Neural cell (in vitro differentiated cells): ENCODE results near the gene WASHC4. TPM values are rescaled to one million over a fixed set of nuclear protein-coding genes. Genes with fewer than 3 reads are reported as not detected.

Experiments
- H2AFZ ChIP-seq: fragments of 200-600, 300-800 bp; sonication (generic), shearing (Covaris generic); 2 replicates; pipeline ENCODE4 v1.6.0; 2014; ENCODE audit warnings: low read depth, mild to moderate bottlenecking, antibody characterized with exemption, low read length, moderate library complexity
- H3F3A ChIP-seq: fragments of 200-600 bp; shearing (Covaris generic); 2 replicates; pipeline ENCODE4 v1.6.1; 2016; ENCODE audit warnings: mild to moderate bottlenecking, moderate library complexity, mixed read lengths, antibody characterized with exemption, low read length; ENCODE audit not compliant: insufficient read depth, poor library complexity, severe bottlenecking
- H3K27ac ChIP-seq: fragments of 200-600, 300-800 bp; sonication (generic), shearing (Covaris generic); 2 replicates; pipeline ENCODE4 v1.5.1; 2014; ENCODE audit warnings: mild to moderate bottlenecking, low read length, moderate library complexity
- H3K27me3 ChIP-seq: fragments of 300-800, 200-600 bp; sonication (generic), shearing (Covaris generic); 2 replicates; pipeline ENCODE4 v1.6.0; 2014; ENCODE audit warnings: mild to moderate bottlenecking, low read depth, low read length, moderate library complexity; ENCODE audit not compliant: insufficient read depth
- H3K36me3 ChIP-seq: fragments of 300-800, 200-600 bp; sonication (generic), shearing (Covaris generic); 2 replicates; pipeline ENCODE4 v1.5.1; 2014; ENCODE audit warnings: mild to moderate bottlenecking, antibody characterized with exemption, low read length, moderate library complexity; ENCODE audit not compliant: insufficient read depth
- H3K4me2 ChIP-seq: fragments of 300-800, 200-600 bp; sonication (generic), shearing (Covaris generic); 2 replicates; pipeline ENCODE4 v1.6.0; 2014; ENCODE audit warnings: mild to moderate bottlenecking, low read length
- H3K4me3 ChIP-seq: fragments of 300-800, 200-600 bp; sonication (generic), shearing (Covaris generic); 2 replicates; pipeline ENCODE4 v1.5.1; 2014; ENCODE audit warnings: mild to moderate bottlenecking, low read length, moderate library complexity
- H3K79me2 ChIP-seq: fragments of 200-600 bp; shearing (Covaris generic); replicated peaks from 2 replicates; pipeline ENCODE4 v1.6.0; 2014; ENCODE audit warnings: mild to moderate bottlenecking, low read length, moderate library complexity; ENCODE audit not compliant: insufficient read depth
- H3K9ac ChIP-seq: fragments of 300-800, 200-600 bp; sonication (generic), shearing (Covaris generic); 2 replicates; pipeline ENCODE4 v1.6.1; 2016; ENCODE audit warnings: mild to moderate bottlenecking, low read length, mixed read lengths
- H3K9me2 ChIP-seq: fragments of 200-600 bp; shearing (Covaris generic); 2 replicates; pipeline ENCODE4 v1.6.1; 2016; ENCODE audit warnings: mild to moderate bottlenecking, low read length, mixed read lengths; ENCODE audit not compliant: insufficient read depth
- H3K9me3 ChIP-seq: fragments of 200-600, 300-800 bp; sonication (generic), shearing (Covaris generic); 2 replicates; pipeline ENCODE4 v1.6.1; 2016; ENCODE audit warnings: mild to moderate bottlenecking, mixed run types, low read length, moderate library complexity, mixed read lengths
- H4K20me1 ChIP-seq: fragments of 200-600 bp; shearing (Covaris generic); 2 replicates; pipeline ENCODE4 v1.6.1; 2016; ENCODE audit warnings: mild to moderate bottlenecking, mixed run types; ENCODE audit not compliant: insufficient read depth
- EP300 ChIP-seq: fragments of 450-650 bp; conservative IDR thresholded peaks from 2 replicates; pipeline ENCODE4 v1.6.1; 2014; ENCODE audit warnings: antibody characterized with exemption, mild to moderate bottlenecking, moderate library complexity; ENCODE audit not compliant: poor library complexity, severe bottlenecking
- EZH2 ChIP-seq: fragments of 200-600, 300-800 bp; shearing (Covaris generic), sonication (generic); IDR thresholded peaks from 2 replicates; pipeline ENCODE4 v1.6.1; 2014; ENCODE audit warnings: antibody characterized with exemption, low read length, borderline replicate concordance, mild to moderate bottlenecking; ENCODE audit not compliant: insufficient read depth, poor library complexity, severe bottlenecking
- MXI1 ChIP-seq: fragments of 450-650 bp; conservative IDR thresholded peaks from 2 replicates; pipeline ENCODE4 v1.6.1; 2014; ENCODE audit warnings: antibody characterized with exemption, mild to moderate bottlenecking; ENCODE audit not compliant: poor library complexity, severe bottlenecking
- POLR2AphosphoS5 ChIP-seq: IDR thresholded peaks from 2 replicates; pipeline ENCODE4 v1.6.1; 2012
- RAD21 ChIP-seq: fragments of 450-650 bp; conservative IDR thresholded peaks from 2 replicates; pipeline ENCODE4 v1.6.1; 2014; ENCODE audit warnings: antibody characterized with exemption, mild to moderate bottlenecking, moderate library complexity
- SMC3 ChIP-seq: fragments of 450-650 bp; conservative IDR thresholded peaks from 2 replicates; pipeline ENCODE4 v1.6.1; 2014; ENCODE audit warnings: antibody characterized with exemption, mild to moderate bottlenecking, moderate library complexity; ENCODE audit not compliant: poor library complexity
- TAF1 ChIP-seq: IDR thresholded peaks from 2 replicates; pipeline ENCODE4 v1.6.1; 2012; ENCODE audit warnings: low read depth
- polyA plus RNA-seq: library from polyadenylated mRNA; depleted of rRNA; stranded (reverse); fragments of >200 nt; gene quantifications from 2 replicates; pipeline ENCODE4 v1.2.3, GENCODE V29; 2014
- TF ChIP-seq, protein P1 (sequence below): fragments of 450-650 bp; IDR thresholded peaks from 2 replicates; pipeline ENCODE4 v1.5.1; 2014; ENCODE audit warnings: antibody characterized with exemption, mild to moderate bottlenecking, moderate library complexity; ENCODE audit not compliant: poor library complexity, severe bottlenecking
- TF ChIP-seq, protein P2 (sequence below): IDR thresholded peaks from 2 replicates; pipeline ENCODE4 v1.6.1; 2012; ENCODE audit warnings: borderline replicate concordance

Gene WASHC4
- polyA plus RNA-seq, 1 donor from 2014 or later, result 52.6 TPM

DNA sequence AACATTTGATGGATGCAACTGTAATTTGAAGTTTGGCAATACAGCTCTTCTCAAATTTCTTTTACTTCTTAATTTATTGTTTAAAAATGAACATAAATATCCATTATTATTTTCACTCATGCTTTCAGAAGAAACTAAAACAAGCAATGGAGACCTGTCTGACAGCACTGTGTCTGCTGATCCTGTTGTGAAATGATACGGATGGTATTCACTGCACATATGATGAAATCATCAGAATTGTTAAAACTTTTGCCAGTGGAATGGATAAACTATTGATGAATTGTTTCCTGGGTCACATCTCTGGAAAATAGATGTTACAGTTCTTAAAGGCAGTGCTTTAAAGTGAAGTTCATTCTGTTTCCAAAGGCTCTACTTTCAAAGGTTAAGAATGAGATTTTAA, 59.2 kb downstream of the WASHC4 start:
- Histone ChIP-seq H3K4me2 (no peak overlapping the region), H3K27me3 (no peaks in the 10 kb centered on the region), H3K79me2 (no peaks in the 10 kb centered on the region), H3K27ac (no peak overlapping the region), H3K9me3 (no peaks in the 10 kb centered on the region), H2AFZ (no peak overlapping the region), H3F3A (no peaks in the 10 kb centered on the region), H3K36me3 (peaks cover 6% of the 10 kb centered on the region), H3K4me3 (no peak overlapping the region), H3K9me2 (no peaks in the 10 kb centered on the region), H3K9ac (no peak overlapping the region), H4K20me1 (no peaks in the 10 kb centered on the region)
- no peak for TF ChIP-seq MXI1
- no peak for TF ChIP-seq POLR2AphosphoS5
- TF ChIP-seq SMC3, result no peak
- TF ChIP-seq EZH2, result no peak
- TF ChIP-seq EP300, result no peak
- TF ChIP-seq TAF1, result no peak
- TF ChIP-seq, protein P1, sequence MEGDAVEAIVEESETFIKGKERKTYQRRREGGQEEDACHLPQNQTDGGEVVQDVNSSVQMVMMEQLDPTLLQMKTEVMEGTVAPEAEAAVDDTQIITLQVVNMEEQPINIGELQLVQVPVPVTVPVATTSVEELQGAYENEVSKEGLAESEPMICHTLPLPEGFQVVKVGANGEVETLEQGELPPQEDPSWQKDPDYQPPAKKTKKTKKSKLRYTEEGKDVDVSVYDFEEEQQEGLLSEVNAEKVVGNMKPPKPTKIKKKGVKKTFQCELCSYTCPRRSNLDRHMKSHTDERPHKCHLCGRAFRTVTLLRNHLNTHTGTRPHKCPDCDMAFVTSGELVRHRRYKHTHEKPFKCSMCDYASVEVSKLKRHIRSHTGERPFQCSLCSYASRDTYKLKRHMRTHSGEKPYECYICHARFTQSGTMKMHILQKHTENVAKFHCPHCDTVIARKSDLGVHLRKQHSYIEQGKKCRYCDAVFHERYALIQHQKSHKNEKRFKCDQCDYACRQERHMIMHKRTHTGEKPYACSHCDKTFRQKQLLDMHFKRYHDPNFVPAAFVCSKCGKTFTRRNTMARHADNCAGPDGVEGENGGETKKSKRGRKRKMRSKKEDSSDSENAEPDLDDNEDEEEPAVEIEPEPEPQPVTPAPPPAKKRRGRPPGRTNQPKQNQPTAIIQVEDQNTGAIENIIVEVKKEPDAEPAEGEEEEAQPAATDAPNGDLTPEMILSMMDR, result no peak
- TF ChIP-seq, protein P2, sequence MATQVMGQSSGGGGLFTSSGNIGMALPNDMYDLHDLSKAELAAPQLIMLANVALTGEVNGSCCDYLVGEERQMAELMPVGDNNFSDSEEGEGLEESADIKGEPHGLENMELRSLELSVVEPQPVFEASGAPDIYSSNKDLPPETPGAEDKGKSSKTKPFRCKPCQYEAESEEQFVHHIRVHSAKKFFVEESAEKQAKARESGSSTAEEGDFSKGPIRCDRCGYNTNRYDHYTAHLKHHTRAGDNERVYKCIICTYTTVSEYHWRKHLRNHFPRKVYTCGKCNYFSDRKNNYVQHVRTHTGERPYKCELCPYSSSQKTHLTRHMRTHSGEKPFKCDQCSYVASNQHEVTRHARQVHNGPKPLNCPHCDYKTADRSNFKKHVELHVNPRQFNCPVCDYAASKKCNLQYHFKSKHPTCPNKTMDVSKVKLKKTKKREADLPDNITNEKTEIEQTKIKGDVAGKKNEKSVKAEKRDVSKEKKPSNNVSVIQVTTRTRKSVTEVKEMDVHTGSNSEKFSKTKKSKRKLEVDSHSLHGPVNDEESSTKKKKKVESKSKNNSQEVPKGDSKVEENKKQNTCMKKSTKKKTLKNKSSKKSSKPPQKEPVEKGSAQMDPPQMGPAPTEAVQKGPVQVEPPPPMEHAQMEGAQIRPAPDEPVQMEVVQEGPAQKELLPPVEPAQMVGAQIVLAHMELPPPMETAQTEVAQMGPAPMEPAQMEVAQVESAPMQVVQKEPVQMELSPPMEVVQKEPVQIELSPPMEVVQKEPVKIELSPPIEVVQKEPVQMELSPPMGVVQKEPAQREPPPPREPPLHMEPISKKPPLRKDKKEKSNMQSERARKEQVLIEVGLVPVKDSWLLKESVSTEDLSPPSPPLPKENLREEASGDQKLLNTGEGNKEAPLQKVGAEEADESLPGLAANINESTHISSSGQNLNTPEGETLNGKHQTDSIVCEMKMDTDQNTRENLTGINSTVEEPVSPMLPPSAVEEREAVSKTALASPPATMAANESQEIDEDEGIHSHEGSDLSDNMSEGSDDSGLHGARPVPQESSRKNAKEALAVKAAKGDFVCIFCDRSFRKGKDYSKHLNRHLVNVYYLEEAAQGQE, result no peak
- no peak for TF ChIP-seq RAD21

DNA sequence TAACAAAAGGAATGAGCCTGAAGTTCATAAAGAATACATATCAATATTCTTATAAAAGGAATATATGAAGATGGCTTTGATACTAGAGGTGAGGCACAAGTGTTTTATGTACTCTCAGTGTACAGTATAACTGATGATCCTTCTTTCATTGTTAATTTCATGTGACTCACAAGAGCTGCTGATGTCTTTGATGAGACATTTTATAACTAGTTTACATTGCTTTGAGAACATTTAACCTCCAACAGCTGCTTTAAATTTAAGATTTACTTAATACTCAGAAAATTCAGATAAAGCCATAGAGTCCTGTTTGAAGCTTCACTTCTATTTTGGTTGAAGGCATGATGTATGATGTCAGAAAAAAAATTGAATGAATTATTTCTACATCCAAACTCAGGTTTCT, 59.8 kb downstream of the WASHC4 start:
- H3K9me2 ChIP-seq, result no peaks in the 10 kb centered on the region
- TF ChIP-seq, protein P2, result no peak
- TF ChIP-seq TAF1, result no peak
- no peak overlapping the region for H3K4me2 ChIP-seq
- H3K27ac ChIP-seq, result no peak overlapping the region
- H3F3A ChIP-seq, result no peaks in the 10 kb centered on the region
- H3K79me2 ChIP-seq, result no peaks in the 10 kb centered on the region
- H2AFZ ChIP-seq, result no peak overlapping the region
- H3K27me3 ChIP-seq, result no peaks in the 10 kb centered on the region
- peaks cover 6% of the 10 kb centered on the region for H3K36me3 ChIP-seq
- no peak overlapping the region for H3K4me3 ChIP-seq
- no peaks in the 10 kb centered on the region for H3K9me3 ChIP-seq
- no peaks in the 10 kb centered on the region for H4K20me1 ChIP-seq
- H3K9ac ChIP-seq, result no peak overlapping the region
